NCI-H526 treated with DMSO at 0.1 percent for 48 hours (cell line): Measurements from ENCODE around the gene THUMPD3.
A peak's percentile ranks its signal among the peaks of the same experiment; 100 is the strongest.

ENCODE experiments used
- DNase-seq: peaks from one replicate; lab custom pipeline; 2025; lab: John Stamatoyannopoulos, UW

The THUMPD3 gene

DNA sequence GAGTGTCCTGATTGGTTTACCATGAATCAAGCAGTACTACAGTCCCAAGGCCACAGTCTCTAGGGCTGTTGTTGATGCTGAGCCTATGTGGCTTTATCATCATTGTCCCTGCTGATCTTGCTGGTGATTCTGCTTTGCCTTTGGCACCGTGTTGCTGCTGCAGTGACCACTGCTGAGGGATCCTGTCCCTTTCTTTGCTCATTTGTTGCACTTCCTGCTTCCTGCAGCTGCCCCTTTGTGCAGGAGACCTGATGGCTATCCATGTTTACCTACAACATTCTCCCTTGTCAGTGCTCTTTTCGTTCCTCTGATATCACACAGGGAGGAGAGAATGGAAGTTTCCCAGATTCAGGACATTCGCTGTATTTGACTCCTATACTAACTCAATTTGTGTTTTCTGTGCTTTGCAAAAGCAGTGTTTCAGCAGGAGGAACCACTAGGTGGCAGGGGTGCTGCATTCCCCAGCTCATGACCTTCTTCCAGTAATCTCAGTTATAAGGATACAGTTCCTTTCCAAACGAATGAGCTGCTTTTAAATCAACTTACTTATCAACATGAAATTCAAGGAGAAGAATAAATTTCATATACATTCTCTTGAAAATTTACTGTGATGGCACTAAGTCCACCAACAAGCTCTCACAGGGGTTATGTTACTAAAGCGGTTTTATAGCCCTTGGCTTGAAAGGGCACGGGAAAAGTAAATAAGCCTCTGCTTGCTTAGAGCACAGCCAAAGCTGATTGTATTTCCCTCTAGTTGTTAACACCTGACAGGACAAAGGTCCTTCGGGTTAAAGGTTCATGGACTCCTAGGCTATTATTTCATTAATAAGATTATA is 9.7 kb upstream of the THUMPD3 start:
- peak; percentile 33 for DNase-seq

DNA sequence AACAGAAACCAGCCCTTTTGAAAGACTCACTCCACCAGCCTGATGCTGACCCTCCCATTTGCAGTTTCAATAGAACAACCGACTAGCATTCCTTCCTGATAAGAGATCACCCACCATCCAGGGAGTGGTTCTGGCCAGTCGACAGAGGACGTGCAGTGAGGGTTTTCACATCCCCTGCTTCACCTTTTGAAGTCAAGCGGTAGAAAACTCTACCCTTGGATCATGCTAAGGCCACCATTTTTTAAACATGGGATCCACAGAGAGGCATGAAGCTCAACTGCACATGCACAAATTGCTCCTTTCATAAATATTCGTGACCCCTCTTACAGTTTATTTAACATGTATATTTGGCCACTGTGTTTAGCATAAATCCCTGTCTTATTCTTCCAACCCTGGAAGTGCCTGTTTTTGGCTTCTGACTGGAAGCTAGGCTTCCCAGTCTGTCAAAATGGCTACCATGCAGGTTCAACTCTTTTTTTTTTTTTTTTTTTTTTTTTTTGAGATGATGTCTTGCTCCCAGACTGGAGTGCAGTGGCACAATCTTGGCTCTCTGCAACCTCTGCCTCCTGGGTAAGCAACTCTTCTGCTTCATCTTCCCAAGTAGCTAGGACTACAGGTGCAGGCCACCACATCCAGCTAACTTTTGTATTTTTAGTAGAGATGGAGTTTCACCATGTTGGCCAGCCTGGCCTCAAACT is 1.0 kb upstream of the THUMPD3 start:
- DNase-seq, result no peak

DNA sequence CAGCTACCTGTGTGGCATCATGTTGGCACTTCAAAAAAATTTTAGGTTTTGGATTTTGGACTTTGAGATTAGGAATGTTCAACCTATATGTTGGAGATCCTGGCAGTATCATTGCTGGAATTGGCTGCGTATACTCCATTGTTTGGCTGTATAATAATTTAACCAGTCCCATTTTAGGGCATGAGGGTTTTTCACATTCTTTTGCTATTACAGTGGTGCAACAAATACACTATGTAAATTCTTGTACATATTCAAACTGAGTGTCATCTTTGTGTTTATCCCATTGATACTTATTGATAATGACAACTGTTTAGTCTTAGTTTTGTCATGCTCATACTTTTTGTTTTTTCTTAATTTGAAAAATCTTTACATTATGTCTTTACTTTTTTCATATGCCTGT is 6.7 kb downstream of the THUMPD3 start:
- DNase-seq, result no peak

DNA sequence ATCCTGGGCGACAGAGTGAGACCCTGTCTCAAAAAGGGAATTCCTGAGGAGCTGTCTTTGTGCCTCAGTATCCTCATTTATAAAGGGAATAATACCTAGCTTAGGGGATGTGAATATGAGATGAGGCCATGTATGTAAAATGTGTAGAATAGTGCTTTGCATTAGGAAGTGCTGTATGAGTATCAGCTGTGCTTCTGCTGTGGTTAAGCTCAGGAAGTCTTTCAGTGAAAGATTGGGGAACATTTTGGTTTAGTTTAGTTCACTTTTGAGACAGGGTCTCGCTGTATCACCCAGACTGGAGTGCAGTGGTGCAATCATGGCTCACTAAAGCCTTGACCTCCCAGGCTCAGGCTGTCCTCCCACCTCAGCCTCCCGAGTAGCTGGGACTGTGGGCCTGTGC is 10.6 kb downstream of the THUMPD3 start:
- no peak for DNase-seq

DNA sequence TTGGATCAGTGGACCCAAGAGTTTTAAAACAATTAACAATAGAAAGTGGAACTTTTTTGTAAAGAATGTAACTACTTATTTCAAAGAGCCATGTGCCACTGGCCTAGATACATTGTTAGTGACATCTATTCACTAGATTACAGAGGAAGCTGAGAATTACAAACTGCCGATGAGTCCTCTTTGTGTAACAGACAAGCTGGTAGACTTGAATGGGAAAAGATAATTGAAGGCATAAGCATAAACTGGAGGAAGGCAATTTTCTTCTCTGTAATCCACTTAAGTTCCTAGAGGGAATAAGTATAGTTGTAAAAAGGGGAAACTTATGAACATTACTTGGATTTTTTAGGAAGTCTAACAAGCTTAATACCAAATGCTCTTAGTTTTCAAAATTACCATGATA is 15.1 kb downstream of the THUMPD3 start:
- no peak for DNase-seq

DNA sequence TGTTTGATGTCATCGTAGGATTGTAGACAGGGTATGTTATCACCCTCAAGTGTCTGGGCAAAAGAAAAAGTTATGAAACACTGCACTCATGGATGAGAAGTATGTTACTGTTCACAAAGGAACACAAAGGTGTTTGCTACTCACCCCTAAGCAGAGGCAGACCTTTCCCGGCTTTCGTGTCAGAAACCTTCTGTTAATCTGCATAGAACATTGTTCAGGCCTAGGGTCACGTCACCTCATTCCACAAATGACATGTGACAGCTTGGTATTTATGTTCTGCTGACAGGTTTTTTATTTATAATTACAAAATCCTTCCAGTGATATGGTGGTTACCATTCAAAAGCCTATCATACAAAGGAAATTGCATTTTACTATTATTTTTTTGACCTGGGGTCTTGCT is 16.5 kb downstream of the THUMPD3 start:
- DNase-seq, result no peak

DNA sequence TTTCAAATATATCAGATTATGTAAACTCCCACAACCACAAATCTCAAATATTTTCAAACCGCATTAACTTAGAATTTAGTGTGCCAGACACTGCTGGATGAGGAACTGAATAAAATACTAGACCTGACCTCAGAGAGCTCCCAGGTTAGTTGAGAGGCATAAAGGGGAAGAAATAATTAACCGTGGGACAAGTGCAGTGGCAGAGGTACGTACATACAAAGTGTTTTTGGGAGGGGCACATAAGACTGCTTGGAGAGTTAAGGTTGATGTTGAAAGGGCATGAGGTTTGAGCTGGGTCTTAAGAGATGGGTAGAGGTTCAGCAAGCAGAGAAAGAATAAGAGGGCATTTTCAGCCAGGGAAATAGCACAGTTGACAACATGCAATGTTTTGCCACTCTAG is 17.2 kb downstream of the THUMPD3 start:
- DNase-seq, result no peak

DNA sequence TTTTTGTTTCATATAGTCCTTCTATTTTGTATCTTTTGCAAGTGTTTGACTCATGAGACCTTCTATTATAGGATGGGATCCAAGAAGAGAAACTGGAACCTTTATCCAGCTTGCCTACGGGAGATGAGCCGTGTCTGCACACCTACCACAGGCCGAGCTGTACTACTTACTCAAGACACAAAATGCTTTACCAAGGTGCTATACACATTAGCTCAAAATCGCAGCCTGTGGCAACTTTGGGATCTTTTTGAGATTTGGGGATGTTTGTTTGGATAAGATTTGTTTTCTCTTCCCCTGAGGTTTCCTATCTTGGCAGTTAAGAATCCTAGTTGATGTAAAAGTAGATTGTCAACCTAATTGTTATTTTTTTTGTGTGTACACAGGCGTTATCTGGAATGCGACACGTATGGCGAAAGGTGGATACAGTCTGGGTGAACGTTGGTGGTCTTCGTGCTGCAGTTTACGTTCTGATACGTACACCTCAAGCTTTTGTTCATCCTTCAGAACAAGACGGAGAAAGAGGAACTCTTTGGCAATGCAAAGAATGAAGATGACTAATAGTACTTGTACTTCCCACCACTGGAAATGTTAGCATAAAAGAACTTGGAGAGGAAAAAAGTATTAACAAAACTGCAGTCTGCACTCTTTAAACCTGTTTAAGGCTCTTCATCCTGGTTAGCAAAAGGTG is 21.4 kb downstream of the THUMPD3 start:
- DNase-seq, result no peak

DNA sequence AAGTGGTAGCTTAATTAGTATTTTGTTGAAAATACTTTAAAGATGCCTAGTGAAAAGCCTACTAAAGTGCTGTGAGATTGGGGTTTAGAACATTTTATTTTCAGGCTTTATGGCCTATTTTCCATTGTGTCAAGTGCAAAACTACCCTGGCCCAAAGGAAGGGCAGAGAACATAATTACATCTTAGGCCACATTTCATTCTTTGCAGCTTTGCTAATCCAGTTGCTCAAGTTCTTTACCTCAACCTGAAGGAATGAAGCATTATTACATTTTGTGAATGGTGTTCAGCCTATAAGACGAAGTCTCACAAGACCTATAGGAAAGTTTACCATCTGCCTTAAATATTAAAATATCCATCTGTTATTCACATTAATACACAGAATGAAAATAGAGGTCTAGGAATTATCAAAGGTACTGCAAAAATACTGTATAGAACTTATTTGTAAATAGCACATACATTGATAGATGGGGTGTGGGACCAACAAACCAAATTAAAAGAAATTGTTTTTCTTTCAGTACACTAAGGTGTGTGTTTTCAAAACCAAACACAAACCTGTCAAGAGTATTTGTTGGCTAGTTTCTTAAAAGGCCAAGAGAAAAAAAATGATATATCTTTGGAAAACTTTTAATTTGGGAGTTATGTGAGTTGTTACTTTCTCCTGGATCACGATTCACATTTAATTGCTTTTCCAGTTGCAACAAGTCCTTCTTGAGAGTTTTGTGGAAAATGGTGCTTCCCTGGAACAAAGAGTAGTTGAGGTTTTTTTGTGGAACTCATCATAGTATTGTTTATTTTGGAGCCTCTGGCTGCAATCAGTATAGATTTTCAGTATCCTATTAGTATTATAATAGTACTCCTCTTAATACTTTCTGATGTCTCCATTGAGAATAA is 22.6 kb downstream of the THUMPD3 start:
- no peak for DNase-seq

DNA sequence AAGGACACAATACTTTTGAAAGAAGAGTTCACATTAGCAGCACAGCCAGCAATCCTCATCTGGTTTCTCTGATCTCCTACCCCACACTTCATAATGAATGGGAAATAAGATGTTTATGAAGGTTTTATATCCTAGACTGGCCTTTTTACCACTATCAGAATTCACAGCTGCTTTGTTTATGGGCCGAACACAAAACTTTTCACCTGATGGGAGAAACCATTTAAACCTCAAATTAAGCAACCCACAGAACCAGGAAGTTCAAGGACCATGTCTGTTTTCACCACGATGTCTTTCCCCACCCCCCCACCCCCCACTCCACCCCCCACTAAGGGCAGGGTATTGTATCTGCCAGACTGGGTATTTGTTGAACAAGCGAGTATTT is 23.2 kb downstream of the THUMPD3 start:
- DNase-seq, result no peak

DNA sequence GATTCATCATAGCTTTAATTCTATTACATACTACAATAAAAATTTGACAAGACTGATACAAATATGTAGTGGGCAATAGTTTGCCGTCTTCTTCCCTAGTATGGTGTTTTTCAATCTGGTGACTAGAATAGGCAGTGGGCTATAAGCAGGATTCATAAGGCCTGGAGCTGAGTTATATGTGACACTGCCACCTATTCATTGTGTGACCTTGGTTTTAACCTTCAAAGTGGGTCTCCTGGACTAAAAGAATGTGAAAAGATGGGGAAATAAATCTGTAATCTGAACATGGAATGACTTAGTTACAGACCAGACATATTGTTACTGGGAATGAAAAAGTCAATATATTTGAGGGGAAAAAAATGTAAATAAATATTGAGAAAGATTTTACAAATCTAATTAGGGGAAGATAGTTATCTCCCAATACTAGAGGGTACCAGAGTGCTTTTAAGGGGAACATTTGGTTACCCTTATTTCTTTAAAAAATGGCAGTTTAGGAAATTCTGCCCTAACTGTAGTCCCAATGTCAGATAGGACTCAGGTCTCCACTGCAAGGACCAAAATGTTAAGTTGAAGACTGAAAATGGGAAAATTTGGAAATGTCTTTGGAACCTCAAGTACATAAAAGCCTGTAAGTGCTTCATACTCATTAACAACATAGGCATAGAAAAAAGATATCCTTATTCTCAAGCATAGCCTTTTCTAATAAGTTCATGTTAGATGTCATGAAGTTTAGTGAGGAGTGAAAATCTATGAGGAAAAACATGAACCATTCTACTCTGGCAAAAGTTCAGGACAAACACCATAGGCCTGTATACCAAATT is 23.9 kb downstream of the THUMPD3 start:
- no peak for DNase-seq

DNA sequence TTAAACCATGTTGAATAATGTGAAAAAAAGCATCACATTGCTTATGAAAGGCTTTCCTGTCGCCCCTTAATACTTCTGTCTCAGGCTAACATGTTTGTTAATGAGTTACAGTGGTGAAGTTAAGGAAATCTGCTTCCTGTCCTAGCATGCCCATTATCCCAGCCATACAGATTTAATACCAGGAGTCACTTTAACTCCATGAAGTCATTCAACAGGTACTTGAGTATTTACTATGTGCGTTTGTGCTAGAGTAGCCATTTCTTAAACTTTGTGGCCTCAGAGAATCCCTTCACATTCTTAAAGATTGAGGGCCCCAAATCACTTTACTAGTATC is 24.4 kb downstream of the THUMPD3 start:
- no peak for DNase-seq

DNA sequence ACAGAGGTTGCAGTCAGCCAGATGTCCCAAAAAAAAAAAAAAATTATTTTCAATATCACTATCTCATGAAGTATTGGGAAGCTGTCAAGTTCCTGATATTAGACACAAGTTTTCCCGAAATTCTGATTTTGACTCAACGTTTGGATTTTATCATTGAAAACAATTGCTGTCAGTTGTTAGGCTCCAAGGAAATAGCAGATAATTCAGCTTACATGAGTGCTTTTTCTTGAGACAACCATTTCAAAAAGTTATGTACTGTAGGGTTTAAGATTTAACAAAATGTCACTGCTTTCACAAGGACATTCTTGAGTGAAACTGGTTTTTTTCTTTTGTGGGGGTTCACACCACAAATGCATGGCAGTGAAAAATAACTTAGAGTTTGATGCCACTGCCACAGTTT is 25.3 kb downstream of the THUMPD3 start:
- no peak for DNase-seq

DNA sequence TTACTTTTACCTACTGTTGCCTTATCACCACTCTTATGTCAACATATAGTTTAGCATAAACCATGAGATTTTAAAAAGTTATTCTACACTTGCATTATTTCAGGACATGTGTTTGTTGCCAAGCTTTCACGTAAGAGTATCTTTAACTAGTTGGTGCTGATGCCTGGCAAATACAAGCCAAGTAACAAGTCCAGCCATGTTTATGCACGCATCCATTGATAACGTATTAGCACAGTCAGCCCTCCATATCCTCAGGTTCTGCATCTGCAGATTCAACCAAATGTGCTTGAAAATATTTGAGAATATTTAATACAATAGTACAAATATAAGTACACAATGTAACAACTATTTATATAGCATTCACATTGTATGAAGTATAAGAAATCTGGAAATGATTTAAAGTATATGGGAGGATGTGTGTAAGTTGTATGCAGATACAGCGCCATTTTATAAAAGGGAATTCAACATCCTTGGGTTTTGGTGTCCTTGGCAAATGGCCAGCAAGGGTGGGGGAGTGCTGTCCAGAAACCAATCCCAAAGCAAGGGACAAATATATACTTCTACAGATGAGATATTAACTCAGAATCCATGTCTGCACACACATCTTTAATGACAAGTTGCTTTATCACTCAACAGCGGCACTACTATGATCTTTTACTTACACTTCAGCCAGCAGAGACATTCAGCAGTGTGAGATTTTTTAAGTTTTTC is 25.9 kb downstream of the THUMPD3 start:
- no peak for DNase-seq

DNA sequence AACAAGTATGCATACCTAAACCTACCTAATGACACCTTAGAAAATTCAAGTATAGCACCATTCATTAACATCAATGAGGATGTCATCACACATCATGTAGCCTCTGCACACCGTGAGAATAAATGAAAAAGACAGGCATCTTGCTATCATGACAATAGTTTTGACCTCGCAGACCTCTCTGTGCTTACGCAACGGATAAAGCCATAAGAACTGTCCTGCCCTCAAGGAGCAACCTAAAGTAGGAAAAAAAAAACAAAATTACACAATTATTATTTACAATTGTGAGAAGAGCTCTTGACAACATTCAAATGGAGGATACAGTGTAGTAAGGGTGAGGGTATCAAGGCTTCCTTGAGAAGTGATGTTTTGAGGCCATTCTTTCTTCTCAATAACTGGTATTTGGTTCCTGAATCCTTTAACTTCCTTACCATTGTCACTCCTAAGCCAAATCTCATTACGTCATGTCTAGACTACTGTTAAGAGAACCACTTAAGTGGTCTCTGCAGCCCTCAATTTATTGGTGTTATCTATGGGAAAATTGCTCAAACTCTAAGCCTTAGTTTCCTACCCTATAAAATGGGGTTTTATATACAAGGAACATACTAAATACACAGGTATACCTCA is 27.5 kb downstream of the THUMPD3 start:
- no peak for DNase-seq

DNA sequence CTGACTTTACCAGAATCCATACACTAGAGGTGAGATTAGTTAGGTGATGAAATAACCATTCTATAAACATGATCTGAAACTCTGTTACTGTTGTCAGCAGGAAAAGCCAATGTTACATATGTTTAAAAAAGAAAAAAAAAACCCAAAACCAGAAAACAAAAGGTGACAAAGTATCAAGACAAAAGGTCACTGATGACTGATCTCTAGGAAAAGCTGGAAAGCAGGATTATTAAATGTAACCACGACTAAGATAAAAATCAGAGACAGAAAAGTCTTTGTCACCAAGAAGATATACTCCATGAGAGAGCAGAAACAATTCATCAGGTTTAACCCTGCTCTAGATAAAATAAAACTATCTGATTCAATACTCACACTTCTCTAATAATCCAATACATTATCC is 29.2 kb downstream of the THUMPD3 start:
- no peak for DNase-seq

DNA sequence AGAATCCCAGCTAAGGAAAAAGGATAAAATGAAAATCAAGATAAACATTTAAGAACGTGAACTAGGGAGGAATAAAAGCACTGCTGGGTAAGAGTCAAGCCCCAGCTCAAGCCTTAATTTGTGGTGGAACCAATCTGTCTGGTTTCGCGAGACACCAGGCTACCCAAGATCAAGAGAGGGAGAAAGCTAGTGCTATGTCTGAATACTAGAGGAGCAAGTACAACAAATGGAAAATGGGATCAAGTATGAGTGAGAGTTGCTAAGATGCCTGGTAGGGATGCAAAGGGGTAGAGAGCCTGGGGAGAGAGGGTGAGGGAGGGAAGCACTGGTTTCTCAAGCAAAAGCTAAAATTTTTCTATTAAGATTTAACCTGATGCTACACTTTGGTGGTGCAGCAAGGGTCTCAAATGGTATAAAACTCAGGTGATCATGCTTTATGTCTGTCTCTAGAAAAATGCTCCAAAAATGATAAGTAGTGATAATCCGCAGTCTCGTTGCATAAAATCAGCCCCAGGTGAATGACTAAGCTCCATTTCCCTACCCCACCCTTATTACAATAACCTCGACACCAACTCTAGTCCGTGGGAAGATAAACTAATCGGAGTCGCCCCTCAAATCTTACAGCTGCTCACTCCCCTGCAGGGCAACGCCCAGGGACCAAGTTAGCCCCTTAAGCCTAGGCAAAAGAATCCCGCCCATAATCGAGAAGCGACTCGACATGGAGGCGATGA is 32.9 kb downstream of the THUMPD3 start:
- DNase-seq, result no peak

DNA sequence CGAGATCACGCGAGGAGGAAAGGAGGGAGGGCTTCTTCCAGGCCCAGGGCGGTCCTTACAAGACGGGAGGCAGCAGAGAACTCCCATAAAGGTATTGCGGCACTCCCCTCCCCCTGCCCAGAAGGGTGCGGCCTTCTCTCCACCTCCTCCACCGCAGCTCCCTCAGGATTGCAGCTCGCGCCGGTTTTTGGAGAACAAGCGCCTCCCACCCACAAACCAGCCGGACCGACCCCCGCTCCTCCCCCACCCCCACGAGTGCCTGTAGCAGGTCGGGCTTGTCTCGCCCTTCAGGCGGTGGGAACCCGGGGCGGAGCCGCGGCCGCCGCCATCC is 33.4 kb downstream of the THUMPD3 start:
- peak; percentile 85 for DNase-seq

DNA sequence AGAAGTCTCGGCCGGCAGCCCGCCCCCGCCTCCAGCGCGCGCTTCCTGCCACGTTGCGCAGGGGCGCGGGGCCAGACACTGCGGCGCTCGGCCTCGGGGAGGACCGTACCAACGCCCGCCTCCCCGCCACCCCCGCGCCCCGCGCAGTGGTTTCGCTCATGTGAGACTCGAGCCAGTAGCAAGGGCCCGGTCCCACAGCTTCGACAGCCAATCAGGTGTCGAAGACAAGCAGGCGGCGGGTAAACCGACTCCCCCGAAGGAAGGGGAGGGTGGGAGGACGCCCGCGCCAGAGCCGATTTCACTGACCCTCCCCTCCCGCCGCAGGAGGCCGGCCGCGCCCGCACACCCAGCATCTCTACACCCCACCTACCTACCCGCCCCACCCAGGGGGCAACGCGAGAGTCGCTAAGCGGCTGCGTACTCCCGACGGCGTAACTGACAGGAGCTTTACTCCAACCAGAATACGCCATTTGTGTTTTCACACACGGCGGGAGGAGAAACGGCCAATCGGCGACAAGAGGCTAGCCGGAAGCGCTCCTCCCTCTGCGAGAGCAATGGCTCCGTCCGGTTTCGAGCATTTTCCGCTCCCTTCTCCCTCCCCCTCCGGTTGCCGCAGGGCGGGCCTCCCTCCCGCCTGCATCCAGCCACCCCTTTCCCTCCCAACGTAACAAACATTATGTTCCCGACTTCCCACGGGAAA is 33.9 kb downstream of the THUMPD3 start:
- DNase-seq, result peak; percentile 95
